CD4-positive, alpha-beta T cell treated with Interleukin-6 at 100 ng/mL for 8 hours (primary cell): ENCODE data around the gene SND1.
"Not testable (repeated sequence)": the region's sequence is repeated elsewhere in the genome, so short reads cannot be mapped to it uniquely, and the experiment has no call there.

Experiments used
- DNase-seq: peaks from one replicate; pipeline ENCODE4 v3.0.0-alpha.2; 2020; ENCODE audit warnings: mixed read lengths, low spot score

SND1 gene

DNA sequence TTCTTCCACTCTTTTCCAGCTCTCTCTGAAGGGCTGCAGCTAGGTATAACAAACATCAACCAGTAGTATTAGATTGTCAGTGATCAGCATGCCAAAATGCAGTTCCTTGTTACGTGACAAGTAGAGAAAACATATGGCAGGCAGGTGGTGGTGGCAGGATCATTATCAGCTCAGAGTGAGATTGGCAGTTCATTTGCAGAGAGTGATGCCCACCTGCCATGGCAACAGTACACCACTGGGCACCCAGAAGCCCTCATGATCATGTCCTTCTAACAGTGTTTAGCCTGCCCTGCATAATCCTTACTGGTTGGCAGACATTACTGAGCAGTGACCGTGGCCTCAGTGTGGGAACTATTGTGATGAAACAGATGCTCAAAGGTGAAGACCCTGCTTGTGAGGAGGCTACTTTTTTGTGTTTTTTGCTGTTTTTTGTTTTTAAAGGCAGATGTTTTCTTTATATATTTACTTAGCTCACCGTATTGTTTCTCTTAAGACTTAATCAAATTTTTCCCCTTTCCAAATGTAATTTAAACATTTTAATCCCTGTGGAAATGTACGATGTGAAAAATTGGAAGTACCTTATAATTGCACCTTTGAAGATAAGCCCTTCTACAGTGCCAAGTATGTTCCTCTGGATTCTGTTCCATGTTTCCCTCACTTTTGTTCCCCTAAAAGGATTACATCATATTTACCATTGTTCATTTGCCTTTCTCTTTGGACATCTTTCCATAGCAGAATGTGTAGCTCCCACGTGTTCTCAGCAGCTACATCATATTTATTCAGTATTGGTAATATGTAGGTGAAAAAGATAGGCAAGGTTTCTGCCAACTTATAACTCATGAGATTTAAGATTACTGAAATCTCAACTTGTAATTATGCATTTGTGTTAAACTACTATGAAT is 179.6 kb downstream of the SND1 start:
- DNase-seq: no peak

DNA sequence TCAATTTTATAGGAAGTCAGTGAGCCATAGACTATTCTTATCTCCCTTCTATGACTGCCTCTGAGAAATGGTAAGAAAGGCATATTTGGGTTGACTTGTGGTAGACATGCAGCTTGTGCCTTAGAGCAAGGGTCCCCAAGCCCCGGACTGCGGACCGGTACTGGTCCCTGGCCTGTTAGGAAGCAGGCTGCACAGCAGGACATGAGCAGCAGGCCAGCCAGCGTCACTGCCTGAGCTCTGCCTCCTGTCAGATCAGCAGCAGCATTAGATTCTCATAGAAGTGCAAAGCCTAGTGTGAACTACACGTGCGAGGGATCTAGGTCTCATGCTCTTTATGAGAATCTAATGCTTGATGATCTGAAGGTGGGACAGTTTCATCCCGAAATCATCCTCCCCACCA is 180.6 kb downstream of the SND1 start:
- DNase-seq: no peak

DNA sequence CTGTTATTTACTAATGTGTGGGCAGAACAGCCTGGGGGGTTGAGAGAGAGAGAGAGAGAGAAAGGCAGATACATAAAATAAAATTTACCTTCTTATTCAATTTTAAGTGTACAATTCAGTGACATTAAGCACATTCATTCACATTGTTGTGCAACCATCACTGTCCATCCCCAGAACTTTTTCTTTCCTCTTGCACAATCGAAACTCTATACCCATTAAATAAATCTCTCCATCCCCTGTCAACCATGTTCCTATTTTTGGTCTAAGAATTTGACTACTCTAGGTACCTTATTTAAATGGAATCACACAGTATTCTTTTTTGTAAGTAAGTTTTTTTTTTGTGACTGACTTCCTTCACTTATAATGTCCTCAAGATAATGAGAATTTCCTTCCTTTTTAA is 181.6 kb downstream of the SND1 start:
- no peak for DNase-seq

DNA sequence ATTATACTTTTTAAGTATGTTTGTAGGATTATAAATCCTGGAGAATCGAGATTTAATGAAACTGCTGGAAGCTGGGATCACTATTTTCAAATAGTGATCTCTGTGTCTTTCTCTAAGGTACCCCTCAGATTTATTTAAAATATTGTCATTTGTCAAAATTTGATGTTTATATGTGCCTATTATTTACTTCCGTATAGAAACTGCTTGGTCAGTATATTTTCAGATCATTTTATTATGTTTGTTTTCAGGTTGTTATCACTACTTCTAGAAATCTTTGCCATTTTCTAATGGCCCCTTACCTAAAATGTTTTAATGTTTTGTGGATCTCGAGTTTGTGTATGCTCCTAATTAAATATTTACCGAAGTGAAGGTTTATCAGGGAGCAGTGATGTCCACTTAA is 183.7 kb downstream of the SND1 start:
- no peak for DNase-seq

DNA sequence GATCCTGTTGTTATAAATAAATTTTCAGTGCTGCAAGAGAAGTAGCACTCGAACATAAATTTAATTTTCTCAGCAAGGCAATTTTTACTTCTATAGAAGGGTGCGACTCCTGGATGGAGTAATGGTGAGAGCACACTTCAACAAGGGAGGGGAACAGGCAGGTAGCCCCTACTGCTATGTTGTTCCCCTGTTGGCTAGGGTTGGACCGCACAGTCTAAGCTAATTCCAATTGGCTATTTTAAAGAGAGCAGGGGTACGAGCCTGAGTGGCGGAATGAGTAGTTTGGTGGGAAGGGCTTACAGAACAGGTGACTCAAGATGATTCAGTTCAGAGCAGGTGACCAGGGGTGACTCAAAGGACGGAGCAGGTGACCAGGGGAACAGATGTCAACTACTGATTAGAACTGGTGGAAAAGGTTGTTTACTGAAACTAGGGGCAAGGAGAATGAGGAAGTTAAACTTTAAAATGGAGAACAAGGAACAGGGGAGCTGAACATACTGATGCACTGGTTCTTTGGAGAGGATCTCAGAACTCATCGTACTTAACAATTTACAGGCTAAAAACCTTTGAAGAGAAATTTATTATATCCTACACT is 185.9 kb downstream of the SND1 start:
- DNase-seq: not testable (repeated sequence)

DNA sequence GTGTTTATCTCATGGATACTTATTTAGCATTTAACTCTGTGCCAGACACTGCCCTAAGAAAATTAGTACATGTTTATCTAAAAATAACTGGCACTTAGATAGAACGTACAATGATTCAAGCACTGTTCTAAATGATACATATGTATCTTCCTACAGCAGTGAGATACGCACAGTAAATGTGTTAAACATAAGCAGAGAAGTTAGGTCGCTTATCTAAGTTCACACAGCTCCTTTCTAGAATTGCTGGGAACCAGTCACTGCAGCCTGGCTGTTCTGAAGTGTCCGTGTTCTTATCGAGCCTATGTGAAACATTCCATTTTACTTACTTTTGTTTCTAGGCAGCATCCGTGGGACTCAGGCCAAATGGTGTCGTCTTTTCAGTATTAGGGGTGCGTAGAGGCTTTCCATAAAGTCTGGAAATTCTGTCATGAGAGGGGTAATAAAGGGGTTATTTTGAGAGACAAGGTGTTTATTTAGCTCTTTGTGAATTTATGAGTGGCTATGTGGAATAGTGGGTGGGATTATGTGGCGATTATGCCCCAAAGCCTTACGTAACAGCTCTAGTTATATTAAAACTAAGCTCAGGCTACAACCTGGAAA is 186.9 kb downstream of the SND1 start:
- DNase-seq: no peak

DNA sequence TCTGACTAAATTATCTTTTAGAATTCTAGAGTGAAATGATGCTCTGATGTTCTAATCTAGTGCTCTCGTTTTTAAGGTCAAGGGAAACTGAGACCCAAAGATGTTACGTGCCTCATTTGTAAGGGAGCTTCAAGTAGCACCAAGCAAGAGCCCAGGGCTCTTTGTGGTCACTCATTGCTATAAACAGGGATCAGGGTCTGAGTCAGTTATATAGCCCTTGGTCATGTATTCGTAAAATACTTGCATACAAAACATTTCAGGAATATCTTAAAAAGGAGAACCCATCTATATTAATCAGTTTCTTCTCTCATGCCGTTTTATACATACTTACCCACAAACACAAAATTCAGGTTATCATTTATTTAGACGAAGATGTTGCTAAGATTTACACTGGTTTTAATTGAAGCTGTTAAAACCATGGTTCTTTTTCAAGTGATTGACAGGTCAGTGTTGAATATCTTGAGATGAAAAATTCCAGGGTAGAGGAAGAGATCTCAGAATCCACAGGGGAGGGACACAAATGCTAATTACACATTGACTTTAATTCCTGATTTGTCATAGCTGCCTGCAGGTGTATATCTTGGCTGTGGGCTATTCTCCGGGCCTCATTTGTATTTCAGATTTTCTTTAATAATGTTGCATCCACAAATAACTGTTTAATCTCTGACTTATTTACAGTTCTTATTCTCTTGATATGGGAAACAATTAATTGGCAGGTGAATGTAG is 188.4 kb downstream of the SND1 start:
- no peak for DNase-seq

DNA sequence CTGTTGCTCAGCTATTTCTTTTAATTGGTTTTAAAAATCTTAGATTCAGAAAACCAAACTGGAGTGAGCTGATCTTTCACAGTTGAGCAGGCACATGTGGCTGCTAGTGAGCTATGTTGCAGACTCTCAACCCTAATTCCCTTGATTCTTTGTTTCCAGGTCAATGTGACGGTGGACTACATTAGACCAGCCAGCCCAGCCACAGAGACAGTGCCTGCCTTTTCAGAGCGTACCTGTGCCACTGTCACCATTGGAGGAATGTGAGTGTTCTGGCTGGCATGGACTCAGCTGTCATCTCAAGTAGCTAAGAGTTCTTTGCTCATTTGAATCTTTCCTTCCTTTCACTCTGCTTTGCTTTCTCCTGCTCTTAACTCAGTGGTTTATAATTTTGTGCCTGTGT is 192.2 kb downstream of the SND1 start:
- no peak for DNase-seq

DNA sequence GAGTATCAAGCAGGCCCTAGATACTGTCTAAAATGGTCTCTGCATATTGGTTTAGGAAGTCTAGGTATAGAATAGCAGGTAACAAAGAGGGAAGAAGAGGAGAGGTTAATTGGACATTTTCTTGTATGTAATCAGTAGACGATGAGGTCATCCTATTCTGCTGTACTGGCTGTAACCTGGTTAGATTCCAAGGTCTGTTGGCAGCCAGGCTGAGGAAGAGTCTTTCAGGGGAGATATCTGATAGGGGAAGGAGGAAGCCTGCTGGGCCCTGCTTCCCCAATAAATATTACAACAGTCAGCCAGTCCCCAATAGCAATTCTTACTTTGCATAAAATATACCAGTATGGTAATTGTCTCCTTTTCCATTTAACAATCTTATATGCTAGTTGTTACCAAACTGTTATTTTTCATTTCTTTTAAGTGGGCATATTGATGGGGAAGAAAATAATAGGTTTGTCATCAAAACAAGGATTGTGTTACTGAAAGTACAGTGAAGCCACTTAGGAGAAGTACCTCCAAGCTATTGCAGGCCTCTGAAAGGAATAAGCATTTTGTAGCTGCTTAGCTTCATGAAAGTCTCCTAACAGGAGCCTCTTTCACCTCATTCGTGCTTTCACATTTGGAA is 192.8 kb downstream of the SND1 start:
- DNase-seq: no peak

DNA sequence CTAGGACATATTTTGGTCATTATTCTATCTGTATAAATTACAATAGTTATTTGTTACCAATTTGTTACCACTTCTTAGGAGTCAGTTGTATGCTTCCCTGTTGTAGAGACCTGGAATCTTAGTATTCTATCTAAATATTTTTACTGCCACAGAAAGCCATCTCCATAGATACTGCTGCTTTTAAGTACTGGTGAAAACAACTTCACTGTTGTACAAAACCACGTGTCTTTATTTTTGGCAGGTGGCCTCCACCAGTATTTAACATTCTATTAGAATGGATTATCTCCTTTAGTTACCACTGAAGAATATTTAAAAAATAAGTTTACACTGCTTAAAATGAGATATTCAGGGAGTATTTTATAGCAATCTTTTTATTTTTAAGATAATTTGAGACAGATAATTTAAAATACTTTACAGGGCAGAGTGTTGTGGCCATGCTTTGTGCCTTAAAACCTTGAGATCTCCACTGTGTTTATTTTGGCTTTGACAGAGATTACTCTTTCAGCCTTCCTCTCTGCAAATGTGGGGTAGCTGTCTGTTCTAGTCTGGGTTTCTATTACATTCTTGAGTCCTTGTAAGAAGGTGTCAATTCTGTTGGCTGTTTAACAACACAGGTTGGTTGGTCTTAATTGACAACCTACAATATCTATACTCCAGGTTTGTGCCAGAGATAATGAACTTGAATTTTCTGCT is 193.7 kb downstream of the SND1 start:
- no peak for DNase-seq

DNA sequence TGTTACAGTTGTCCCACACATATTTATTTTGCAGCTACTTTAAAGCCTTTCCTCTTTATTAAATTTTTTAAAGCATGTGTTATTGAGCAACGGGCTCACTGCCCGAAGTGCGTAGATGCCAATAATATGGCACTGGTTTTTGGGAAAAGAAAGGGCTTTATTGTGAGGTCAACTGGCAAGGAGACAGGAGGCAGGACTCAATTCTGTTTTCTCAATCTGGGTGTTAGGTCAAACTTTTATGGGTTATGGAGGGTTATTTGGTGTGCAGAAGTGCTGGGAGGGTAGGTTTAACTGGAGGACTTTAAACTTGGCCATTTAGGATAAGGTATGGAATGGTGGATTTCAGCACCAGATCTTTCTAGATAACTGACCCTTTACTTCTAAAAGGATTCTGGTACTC is 195.6 kb downstream of the SND1 start:
- no peak for DNase-seq

DNA sequence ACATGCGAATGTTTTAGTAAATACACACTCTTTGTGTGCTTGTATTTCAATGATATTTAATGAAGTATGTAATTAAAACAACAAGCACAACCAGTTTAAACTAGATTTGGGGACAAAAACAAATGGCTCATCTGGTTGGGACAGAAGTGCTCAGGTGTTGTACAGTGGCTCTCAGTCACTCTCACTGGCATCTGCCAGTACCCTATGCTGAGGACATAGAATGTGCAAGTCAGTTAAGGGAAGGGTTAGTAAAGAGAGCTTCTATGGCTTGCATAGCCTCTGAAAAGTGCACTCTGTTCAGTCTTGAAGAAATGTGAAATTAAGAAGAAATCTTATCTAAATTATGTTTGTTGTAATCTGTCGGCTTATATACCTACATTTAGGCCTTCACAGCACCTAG is 196.2 kb downstream of the SND1 start:
- DNase-seq: no peak

DNA sequence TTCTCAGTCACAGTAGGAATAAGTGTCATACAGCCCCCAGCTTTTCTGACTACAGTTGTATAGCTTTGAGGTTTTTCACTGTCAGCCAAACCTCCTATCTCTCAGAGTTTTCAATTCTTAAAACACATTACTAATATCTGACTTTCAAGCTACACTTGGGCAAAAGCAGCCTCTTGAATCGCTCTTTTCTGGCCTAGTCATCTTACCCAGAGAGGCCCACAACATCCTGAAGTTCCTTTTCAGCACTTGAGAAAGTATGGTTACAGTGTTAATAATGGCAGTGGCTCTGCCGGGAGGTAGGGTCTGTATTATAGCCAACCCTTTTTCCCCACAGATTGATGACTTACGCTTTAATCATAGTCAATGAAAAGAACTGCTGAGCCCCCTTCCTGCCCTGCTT is 198.2 kb downstream of the SND1 start:
- no peak for DNase-seq

DNA sequence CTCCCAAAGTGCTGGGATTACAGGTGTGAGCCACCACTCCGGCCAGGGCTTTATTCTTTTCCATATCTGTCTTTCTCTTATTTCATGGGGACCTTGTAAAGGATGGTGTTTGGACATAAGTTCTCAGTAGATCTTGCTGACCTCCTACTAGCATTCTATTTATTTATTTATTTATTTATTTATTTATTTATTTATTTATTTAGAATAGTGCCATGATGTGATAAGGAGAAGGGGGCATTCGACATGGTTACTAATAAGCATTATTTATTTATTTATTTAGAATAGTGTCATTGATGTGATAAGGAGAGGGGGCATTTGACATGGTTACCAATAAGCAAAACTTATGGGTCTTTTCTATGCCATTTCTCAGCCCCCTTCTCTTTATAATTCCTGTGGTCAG is 202.4 kb downstream of the SND1 start:
- DNase-seq: no peak

DNA sequence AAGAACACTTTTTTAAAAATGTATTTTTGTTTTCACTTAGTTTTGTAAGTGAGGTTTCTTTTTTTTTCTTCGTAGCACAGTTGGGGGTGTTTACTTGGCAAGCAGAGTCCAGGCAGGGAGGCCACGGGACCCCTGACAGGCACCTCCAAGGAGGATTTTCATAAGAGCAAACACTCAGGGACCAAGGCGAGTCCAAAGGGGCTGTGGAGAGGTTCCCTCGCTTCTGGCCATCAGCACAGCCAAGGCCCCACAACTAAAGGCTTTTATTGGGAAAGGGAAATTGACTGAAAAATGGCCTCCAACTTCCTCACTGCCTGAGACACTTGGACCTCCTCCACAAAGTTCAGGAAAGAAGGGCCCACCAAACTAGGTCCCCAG is 205.5 kb downstream of the SND1 start:
- DNase-seq: no peak

DNA sequence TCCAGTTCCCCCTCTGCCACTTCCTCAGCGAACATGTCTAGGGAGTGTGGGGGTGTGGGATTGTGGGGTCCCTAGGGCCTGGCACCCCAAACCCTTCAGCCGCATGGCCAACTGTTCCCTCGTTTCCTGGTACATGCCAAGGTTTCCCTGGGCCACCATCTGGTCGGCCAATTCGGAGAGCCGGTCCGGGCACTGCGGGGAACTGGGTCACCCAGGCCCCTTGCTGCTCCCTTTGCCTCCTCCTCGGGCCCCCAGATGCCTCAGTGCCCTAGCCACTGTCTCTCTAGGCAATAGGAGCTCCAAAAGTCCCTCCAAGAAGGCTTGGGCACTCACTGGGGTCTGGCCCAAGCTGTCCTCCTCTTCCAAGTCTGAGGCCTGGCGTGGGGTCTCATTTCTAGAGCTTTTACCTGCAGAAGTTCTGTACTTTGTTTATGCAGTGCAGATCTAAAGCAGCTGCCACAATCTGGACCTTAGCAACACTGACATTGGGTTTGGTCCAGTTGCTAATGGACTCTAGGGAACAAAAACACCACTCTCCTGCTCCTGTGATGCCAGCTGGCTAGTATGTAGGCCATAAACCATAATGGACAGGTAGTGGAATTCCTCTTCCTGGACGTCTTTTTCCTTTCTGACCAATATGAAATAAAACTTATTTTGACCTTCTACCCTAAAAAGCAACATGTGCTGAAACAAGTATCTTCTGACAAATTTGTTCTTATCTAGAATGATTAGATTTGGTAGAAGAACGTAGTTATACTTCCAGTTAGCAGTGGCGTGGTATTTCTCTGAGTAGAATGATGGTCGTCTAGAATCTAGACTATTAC is 206.3 kb downstream of the SND1 start:
- DNase-seq: no peak

DNA sequence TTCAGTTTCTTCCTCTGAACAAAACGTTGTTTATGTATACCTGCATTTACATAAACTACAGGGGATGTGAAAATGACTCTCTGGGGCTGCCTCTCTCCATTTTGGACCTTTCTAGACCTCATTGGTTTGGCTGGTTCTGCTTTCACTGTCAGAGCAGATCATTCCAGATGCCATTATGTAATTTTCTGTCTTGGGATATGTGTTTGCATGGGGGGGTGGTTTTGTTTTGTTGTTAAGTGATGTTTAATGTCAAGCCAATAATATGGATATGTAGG is 206.9 kb downstream of the SND1 start:
- DNase-seq: no peak

DNA sequence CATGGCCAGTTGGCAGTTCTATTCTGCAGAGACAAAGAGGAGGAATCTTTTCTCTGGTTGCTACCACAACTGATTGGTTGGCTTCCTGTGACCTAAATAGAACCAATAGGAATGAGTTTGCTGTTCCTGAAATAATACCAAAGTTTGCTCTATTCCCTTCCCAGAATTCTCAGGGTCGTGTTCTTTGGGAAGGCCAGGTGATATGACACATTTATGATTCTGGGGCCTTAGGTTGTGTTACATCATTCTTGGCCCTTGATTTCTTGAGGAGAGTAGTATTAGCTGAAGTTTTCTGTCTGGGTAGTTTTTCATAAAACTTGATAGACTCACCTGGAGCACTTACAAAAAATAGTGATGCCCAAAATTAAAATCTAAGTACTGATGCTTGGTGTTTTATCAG is 207.3 kb downstream of the SND1 start:
- no peak for DNase-seq

DNA sequence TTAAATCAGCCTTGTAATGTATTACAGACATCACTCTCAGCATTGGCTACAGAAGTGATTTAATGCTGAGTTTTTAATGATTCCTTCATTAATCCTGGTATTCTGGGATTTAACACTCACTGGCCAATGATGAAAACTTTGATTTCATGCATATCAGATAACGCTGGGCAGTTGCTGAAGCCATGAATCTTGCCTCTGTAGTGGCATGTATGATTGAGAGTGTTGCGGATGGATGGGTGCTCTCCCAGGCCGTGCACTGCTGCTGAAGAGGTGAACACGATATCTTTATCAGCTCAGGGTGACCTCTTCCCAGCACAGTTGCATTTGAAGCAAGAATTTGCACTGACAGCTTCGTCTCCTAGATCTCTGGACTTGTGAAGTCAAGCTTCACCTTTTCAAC is 210.5 kb downstream of the SND1 start:
- no peak for DNase-seq

DNA sequence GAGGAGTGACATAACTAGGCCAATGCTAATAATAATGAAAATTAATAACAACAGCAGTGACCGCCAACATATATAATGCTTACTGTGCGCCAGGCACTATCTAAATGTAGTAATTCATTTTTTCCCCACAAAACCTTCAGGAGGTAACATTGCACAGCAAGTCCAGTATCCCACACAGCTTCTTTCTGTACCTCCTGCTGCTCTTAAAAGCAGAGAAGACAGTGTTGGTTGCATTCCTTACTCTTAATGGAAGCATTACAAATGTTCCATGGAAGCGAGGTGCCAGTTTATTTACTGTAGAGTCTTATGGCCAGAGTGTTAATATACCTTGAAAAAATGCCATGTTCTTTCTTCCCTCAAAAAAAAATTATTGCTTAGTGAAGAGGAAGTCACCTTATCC is 211.1 kb downstream of the SND1 start:
- DNase-seq: no peak

DNA sequence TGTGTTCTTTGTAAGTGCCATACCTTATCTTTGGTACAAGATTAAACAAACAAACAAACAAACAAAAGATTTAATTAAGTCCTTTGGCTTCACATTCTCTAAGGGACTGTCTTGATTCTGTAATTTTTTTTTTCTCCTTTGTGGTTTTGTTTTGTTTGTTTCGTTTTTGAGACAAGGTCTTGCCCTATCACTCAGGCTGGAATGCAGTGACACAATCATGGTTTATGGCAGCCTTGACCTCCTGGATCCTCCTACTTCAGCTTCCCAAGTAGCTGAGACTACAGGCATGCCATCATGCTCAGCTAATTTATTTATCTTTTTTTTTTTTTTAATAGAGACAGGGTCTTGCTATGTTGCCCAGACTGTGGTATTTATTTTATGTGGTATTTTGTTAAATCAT is 213.5 kb downstream of the SND1 start:
- no peak for DNase-seq
